Mesenchymal stem cell (in vitro differentiated cells and primary cell): Measurements from ENCODE around the gene FOXP2.

ENCODE experiments used
- DNase-seq: peaks from one replicate; pipeline ENCODE4 v3.0.0-alpha.2; 2013
- H2AFZ ChIP-seq: one replicate; pipeline ENCODE4 v1.6.1; 2013; ENCODE audit warnings: low read depth, mild to moderate bottlenecking, control low read depth, inconsistent platforms, low read length, moderate library complexity
- H2AK5ac ChIP-seq: 2 replicates; pipeline ENCODE4 v1.6.1; 2013; ENCODE audit warnings: low read length, moderate library complexity, mild to moderate bottlenecking, inconsistent platforms; ENCODE audit not compliant: severe bottlenecking
- H2BK120ac ChIP-seq: one replicate; pipeline ENCODE4 v1.6.1; 2013; ENCODE audit warnings: low read depth, mild to moderate bottlenecking, inconsistent platforms, low read length, moderate library complexity
- H2BK12ac ChIP-seq, 2 experiments: one replicate each; pipeline ENCODE4 v1.6.1; 2013; ENCODE audit warnings: inconsistent platforms in 2 of 2, low read length in 2 of 2, mild to moderate bottlenecking in 2 of 2, moderate library complexity in 2 of 2, control low read depth in 1 of 2
- H2BK15ac ChIP-seq: one replicate; pipeline ENCODE4 v1.6.1; 2013; ENCODE audit warnings: mild to moderate bottlenecking, low read depth, inconsistent platforms; ENCODE audit not compliant: poor library complexity, severe bottlenecking
- H2BK5ac ChIP-seq: 2 replicates; pipeline ENCODE4 v1.6.1; 2013; ENCODE audit warnings: low read depth, mild to moderate bottlenecking, low read length, control low read depth, inconsistent platforms; ENCODE audit not compliant: poor library complexity, severe bottlenecking
- H3K14ac ChIP-seq, 2 experiments: one replicate each; pipeline ENCODE4 v1.6.1; 2013; ENCODE audit warnings: inconsistent platforms in 2 of 2, low read length in 2 of 2, control low read depth in 1 of 2, mild to moderate bottlenecking in 1 of 2, moderate library complexity in 1 of 2
- H3K18ac ChIP-seq, 2 experiments: one replicate each; pipeline ENCODE4 v1.6.1; 2013; ENCODE audit warnings: inconsistent platforms in 2 of 2, low read length in 2 of 2, control low read depth in 1 of 2, low read depth in 1 of 2, mild to moderate bottlenecking in 1 of 2
- H3K23ac ChIP-seq, 2 experiments: one replicate each; pipeline ENCODE4 v1.6.1; 2013; ENCODE audit warnings: inconsistent platforms in 2 of 2, low read length in 2 of 2, mild to moderate bottlenecking in 2 of 2, moderate library complexity in 2 of 2, control low read depth in 1 of 2
- H3K27ac ChIP-seq: 2 replicates; pipeline ENCODE4 v1.5.1; 2013; ENCODE audit warnings: mild to moderate bottlenecking, moderate library complexity, low read length, control low read depth, inconsistent platforms; ENCODE audit not compliant: poor library complexity, severe bottlenecking
- H3K27me3 ChIP-seq, 2 experiments: 2 replicates each; pipeline versions ENCODE4 v1.6.1 to v1.7.0; 2013; ENCODE audit warnings: low read length in 2 of 2, mild to moderate bottlenecking in 2 of 2, moderate library complexity in 2 of 2, control low read depth in 1 of 2, inconsistent platforms in 1 of 2; ENCODE audit not compliant: control insufficient read depth in 1 of 2, insufficient read depth in 1 of 2
- H3K36me3 ChIP-seq, 2 experiments: 2 replicates each; pipeline versions ENCODE4 v1.6.1 to v1.7.0; 2013; ENCODE audit warnings: low read length in 2 of 2, control low read depth in 1 of 2, inconsistent platforms in 1 of 2, low read depth in 1 of 2, mild to moderate bottlenecking in 1 of 2; ENCODE audit not compliant: insufficient read depth in 2 of 2, control insufficient read depth in 1 of 2
- H3K4ac ChIP-seq, 2 experiments: one replicate each; pipeline ENCODE4 v1.6.1; 2013; ENCODE audit warnings: inconsistent platforms in 2 of 2, low read length in 2 of 2, mild to moderate bottlenecking in 2 of 2, moderate library complexity in 2 of 2, control low read depth in 1 of 2, low read depth in 1 of 2
- H3K4me1 ChIP-seq: 2 replicates; pipeline ENCODE4 v1.6.1; 2013; ENCODE audit warnings: low read depth, low read length, control low read depth; ENCODE audit not compliant: control insufficient read depth, insufficient read depth
- H3K4me2 ChIP-seq: 2 replicates; pipeline ENCODE4 v1.6.1; 2013; ENCODE audit warnings: low read length, mild to moderate bottlenecking, inconsistent platforms; ENCODE audit not compliant: poor library complexity, severe bottlenecking
- H3K4me3 ChIP-seq, 2 experiments: 2 replicates each; pipeline versions ENCODE4 v1.5.1 to v1.7.0; 2013; ENCODE audit warnings: low read length in 2 of 2, mild to moderate bottlenecking in 2 of 2, control low read depth in 1 of 2, low read depth in 1 of 2; ENCODE audit not compliant: insufficient read depth in 1 of 2
- H3K79me1 ChIP-seq: replicated peaks from 2 replicates; pipeline ENCODE4 v1.6.1; 2013; ENCODE audit warnings: mild to moderate bottlenecking, control low read depth, low read length, inconsistent platforms; ENCODE audit not compliant: poor library complexity, severe bottlenecking
- H3K9ac ChIP-seq: 2 replicates; pipeline ENCODE4 v1.7.0; 2013; ENCODE audit warnings: mild to moderate bottlenecking, low read length, moderate library complexity
- H3K9me3 ChIP-seq: 2 replicates; pipeline ENCODE4 v1.7.0; 2013; ENCODE audit warnings: mild to moderate bottlenecking, low read length; ENCODE audit not compliant: control insufficient read depth
- H4K8ac ChIP-seq: one replicate; pipeline ENCODE4 v1.6.1; 2013; ENCODE audit warnings: inconsistent platforms, mild to moderate bottlenecking, low read length, moderate library complexity
- H4K91ac ChIP-seq: one replicate; pipeline ENCODE4 v1.6.1; 2013; ENCODE audit warnings: mild to moderate bottlenecking, low read length, inconsistent platforms
- WGBS: methylation state at CpG from one replicate; pipeline ENCODE4 v1.1.7; 2013; ENCODE audit warnings: mixed read lengths; 5-methylcytosine and 5-hydroxymethylcytosine counted together

FOXP2 gene

GRCh38 chr7:114645451-114645850 is 230.8 kb downstream of the FOXP2 start:
- H2BK5ac ChIP-seq, result no peak overlapping the region

GRCh38 chr7:114647518-114647917 is 232.9 kb downstream of the FOXP2 start:
- Histone ChIP-seq H2BK12ac (no peak overlapping the region), H3K4ac (no peak overlapping the region), H3K18ac (no peak overlapping the region), H3K14ac (no peak overlapping the region), H2BK5ac (no peak overlapping the region), H2AK5ac (no peak overlapping the region), H3K23ac (no peak overlapping the region), H3K27ac (no peak overlapping the region), H3K4me2 (no peak overlapping the region), H3K36me3 (peaks cover 0 to 12% of the 10 kb centered on the region in 2 experiments), H3K79me1 (no peaks in the 10 kb centered on the region), H3K4me3 (no peak overlapping the region), H3K27me3 (no peaks in the 10 kb centered on the region), H4K91ac (no peak overlapping the region), H3K9me3 (no peaks in the 10 kb centered on the region), H3K4me1 (no peaks in the 10 kb centered on the region), H3K9ac (no peak overlapping the region), H2BK120ac (no peak overlapping the region), H2BK15ac (no peak overlapping the region), H4K8ac (no peak overlapping the region), H2AFZ (no peak overlapping the region)
- DNase-seq, result no peak

More at GRCh38 chr7:114645451-114645850, 230.8 kb downstream of the FOXP2 start:
- no peak for DNase-seq
- Histone ChIP-seq H2AFZ (no peak overlapping the region), H3K18ac (no peak overlapping the region), H3K14ac (no peak overlapping the region), H3K79me1 (no peaks in the 10 kb centered on the region), H3K36me3 (peaks cover 0 to 10% of the 10 kb centered on the region in 2 experiments), H3K4me2 (no peak overlapping the region), H3K4ac (no peak overlapping the region), H3K4me1 (no peaks in the 10 kb centered on the region), H2BK12ac (no peak overlapping the region), H2BK120ac (no peak overlapping the region), H2BK15ac (no peak overlapping the region), H4K8ac (no peak overlapping the region), H3K9ac (no peak overlapping the region), H3K9me3 (no peaks in the 10 kb centered on the region), H3K4me3 (no peak overlapping the region), H3K23ac (no peak overlapping the region), H2AK5ac (no peak overlapping the region), H4K91ac (no peak overlapping the region), H3K27ac (no peak overlapping the region), H3K27me3 (no peaks in the 10 kb centered on the region)

GRCh38 chr7:114648117-114648516 is 233.5 kb downstream of the FOXP2 start:
- Histone ChIP-seq H3K9ac (no peak overlapping the region), H3K4me3 (no peak overlapping the region), H4K91ac (no peak overlapping the region), H3K14ac (no peak overlapping the region), H3K4ac (no peak overlapping the region), H4K8ac (no peak overlapping the region), H2BK12ac (no peak overlapping the region), H3K4me1 (no peaks in the 10 kb centered on the region), H3K18ac (no peak overlapping the region), H3K36me3 (peaks cover 0 to 14% of the 10 kb centered on the region in 2 experiments), H3K23ac (no peak overlapping the region), H2BK120ac (no peak overlapping the region), H3K9me3 (no peaks in the 10 kb centered on the region), H3K4me2 (no peak overlapping the region), H3K27ac (no peak overlapping the region), H2AFZ (no peak overlapping the region), H3K27me3 (no peaks in the 10 kb centered on the region), H2BK15ac (no peak overlapping the region), H2AK5ac (no peak overlapping the region), H2BK5ac (no peak overlapping the region), H3K79me1 (no peaks in the 10 kb centered on the region)
- DNase-seq, result no peak

GRCh38 chr7:114648680-114649079 is 234.1 kb downstream of the FOXP2 start:
- Histone ChIP-seq H2BK5ac (no peak overlapping the region), H3K27me3 (no peaks in the 10 kb centered on the region), H4K91ac (no peak overlapping the region), H3K4me2 (no peak overlapping the region), H2BK120ac (no peak overlapping the region), H3K9me3 (no peaks in the 10 kb centered on the region), H2BK12ac (no peak overlapping the region), H3K4me3 (no peak overlapping the region), H3K27ac (no peak overlapping the region), H3K18ac (no peak overlapping the region), H2BK15ac (no peak overlapping the region), H3K4ac (no peak overlapping the region), H3K4me1 (no peaks in the 10 kb centered on the region), H3K23ac (no peak overlapping the region), H3K79me1 (no peaks in the 10 kb centered on the region), H4K8ac (no peak overlapping the region), H2AFZ (no peak overlapping the region), H3K36me3 (peaks cover 0 to 19% of the 10 kb centered on the region in 2 experiments), H2AK5ac (no peak overlapping the region), H3K9ac (no peak overlapping the region), H3K14ac (no peak overlapping the region)
- DNase-seq, result no peak
- 86% methylated on average over 4 of the region's 4 CpGs for WGBS
